DND-41 (cell line): ENCODE results near the gene LIX1L.
"Not testable (repeated sequence)": the region's sequence is repeated elsewhere in the genome, so short reads cannot be mapped to it uniquely, and the experiment has no call there.

Experiments used
- ATAC-seq: fragments of 200-7000 bp; cut with Tn5 transposase; 3 replicates; pipeline ENCODE4 v1.9.1; 2021; ENCODE audit warnings: low read depth; ENCODE audit not compliant: insufficient read depth
- DNase-seq: peaks from one replicate; pipeline ENCODE4 v3.0.0-alpha.2; 2020
- H2AFZ ChIP-seq: 2 replicates; pipeline ENCODE4 v1.6.0; 2012; ENCODE audit warnings: low read depth, low read length
- H3K27ac ChIP-seq: 2 replicates; pipeline ENCODE4 v1.5.1; 2012; ENCODE audit warnings: low read length, inconsistent platforms
- H3K27me3 ChIP-seq: fragments of 200-600 bp; sonication (generic); 2 replicates; pipeline ENCODE4 v1.6.0; 2012; ENCODE audit warnings: low read length, mild to moderate bottlenecking, inconsistent platforms; ENCODE audit not compliant: insufficient read depth, poor library complexity
- H3K36me3 ChIP-seq: 2 replicates; pipeline ENCODE4 v1.5.1; 2012; ENCODE audit warnings: low read length, inconsistent platforms; ENCODE audit not compliant: insufficient read depth
- H3K4me1 ChIP-seq: 2 replicates; pipeline ENCODE4 v1.5.1; 2012; ENCODE audit warnings: mild to moderate bottlenecking, low read length; ENCODE audit not compliant: insufficient read depth
- H3K4me2 ChIP-seq: 2 replicates; pipeline ENCODE4 v1.6.0; 2012; ENCODE audit warnings: mild to moderate bottlenecking, moderate library complexity, low read length, inconsistent platforms; ENCODE audit not compliant: insufficient read depth
- H3K4me3 ChIP-seq, 2 experiments: fragments of 200-600 bp in 1 of 2; shearing (Covaris generic) in 1 of 2; 2 replicates each; pipeline ENCODE4 v1.5.1; 2012 to 2016; ENCODE audit warnings: inconsistent platforms in 2 of 2, low read length in 2 of 2, mild to moderate bottlenecking in 2 of 2, low read depth in 1 of 2, moderate library complexity in 1 of 2
- H3K79me2 ChIP-seq: 2 replicates; pipeline ENCODE4 v1.6.0; 2012; ENCODE audit warnings: low read length, inconsistent platforms; ENCODE audit not compliant: insufficient read depth
- H3K9ac ChIP-seq: 2 replicates; pipeline ENCODE4 v1.6.0; 2012; ENCODE audit warnings: low read depth, mild to moderate bottlenecking, inconsistent platforms, low read length, moderate library complexity
- H3K9me3 ChIP-seq: 2 replicates; pipeline ENCODE4 v1.5.1; 2012; ENCODE audit warnings: low read length, moderate library complexity, mild to moderate bottlenecking, inconsistent platforms; ENCODE audit not compliant: insufficient read depth, severe bottlenecking
- H4K20me1 ChIP-seq: 2 replicates; pipeline ENCODE4 v1.6.0; 2012; ENCODE audit warnings: low read length; ENCODE audit not compliant: insufficient read depth
- EZH2 ChIP-seq: IDR thresholded peaks from 3 replicates; pipeline ENCODE4 v1.6.1; 2012; ENCODE audit warnings: borderline replicate concordance, low read depth, mild to moderate bottlenecking, moderate library complexity, low read length, inconsistent platforms; ENCODE audit not compliant: severe bottlenecking
- TF ChIP-seq, protein P1 (sequence below): IDR thresholded peaks from 2 replicates; pipeline ENCODE4 v1.5.1; 2012; ENCODE audit warnings: borderline replicate concordance, low read length, moderate library complexity, mild to moderate bottlenecking; ENCODE audit not compliant: poor library complexity, severe bottlenecking; ENCODE audit errors: extremely low read depth

Gene LIX1L

DNA sequence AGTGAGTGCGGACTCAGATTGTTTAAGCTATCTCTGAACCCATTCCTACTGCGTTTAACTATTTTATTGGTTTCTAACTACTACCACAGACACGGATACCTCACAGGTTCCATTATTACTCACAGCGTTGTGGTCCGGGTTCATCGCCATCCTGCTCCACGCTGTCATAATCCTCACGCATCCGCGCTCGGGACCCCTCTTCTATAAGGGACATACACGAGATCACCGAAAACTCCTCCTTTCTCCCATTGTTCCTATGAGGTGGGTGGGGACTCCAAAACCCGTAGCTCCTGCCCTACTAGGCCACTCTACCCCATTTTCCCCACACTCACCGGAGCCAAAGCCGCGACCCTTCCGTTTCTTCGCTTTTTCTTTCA lies 31.1 kb downstream of the LIX1L start:
- Histone ChIP-seq H3K27ac (peak overlapping the region; percentile 90), H3K4me3 (peak overlapping the region; percentile 70 to 93), H3K79me2 (peaks cover 25% of the 10 kb centered on the region), H2AFZ (peak overlapping the region; percentile 79), H3K9me3 (no peaks in the 10 kb centered on the region), H3K9ac (peak overlapping the region; percentile 97), H3K4me1 (peaks cover 25% of the 10 kb centered on the region), H3K27me3 (no peaks in the 10 kb centered on the region), H4K20me1 (peaks cover 3% of the 10 kb centered on the region; the same call in 1 of the 2 replicates), H3K36me3 (peaks cover 24% of the 10 kb centered on the region), H3K4me2 (peak overlapping the region; percentile 91)
- peak; percentile 4 for ATAC-seq
- no peak for DNase-seq
- TF ChIP-seq, protein P1, sequence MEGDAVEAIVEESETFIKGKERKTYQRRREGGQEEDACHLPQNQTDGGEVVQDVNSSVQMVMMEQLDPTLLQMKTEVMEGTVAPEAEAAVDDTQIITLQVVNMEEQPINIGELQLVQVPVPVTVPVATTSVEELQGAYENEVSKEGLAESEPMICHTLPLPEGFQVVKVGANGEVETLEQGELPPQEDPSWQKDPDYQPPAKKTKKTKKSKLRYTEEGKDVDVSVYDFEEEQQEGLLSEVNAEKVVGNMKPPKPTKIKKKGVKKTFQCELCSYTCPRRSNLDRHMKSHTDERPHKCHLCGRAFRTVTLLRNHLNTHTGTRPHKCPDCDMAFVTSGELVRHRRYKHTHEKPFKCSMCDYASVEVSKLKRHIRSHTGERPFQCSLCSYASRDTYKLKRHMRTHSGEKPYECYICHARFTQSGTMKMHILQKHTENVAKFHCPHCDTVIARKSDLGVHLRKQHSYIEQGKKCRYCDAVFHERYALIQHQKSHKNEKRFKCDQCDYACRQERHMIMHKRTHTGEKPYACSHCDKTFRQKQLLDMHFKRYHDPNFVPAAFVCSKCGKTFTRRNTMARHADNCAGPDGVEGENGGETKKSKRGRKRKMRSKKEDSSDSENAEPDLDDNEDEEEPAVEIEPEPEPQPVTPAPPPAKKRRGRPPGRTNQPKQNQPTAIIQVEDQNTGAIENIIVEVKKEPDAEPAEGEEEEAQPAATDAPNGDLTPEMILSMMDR = no peak
- no peak for TF ChIP-seq EZH2

DNA sequence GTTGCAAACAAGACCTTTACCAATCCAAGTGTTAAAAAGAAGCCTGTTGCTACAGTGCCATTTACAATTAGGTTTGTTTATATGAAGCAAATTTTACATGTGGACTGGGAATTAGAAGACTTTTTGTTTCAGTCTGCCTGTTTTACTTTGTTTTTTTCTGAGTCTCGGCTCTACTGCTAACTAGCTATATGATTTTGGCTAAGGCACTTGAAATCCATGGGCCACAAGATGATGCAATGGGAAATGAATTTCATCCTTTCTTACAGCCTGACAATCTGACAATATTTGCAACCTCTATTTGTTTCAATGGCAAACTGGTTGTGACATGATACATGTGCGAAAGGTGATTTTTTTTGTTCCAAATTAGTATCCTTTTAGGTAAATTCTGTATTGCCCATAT lies 35.6 kb downstream of the LIX1L start:
- H4K20me1 ChIP-seq = peaks cover 3% of the 10 kb centered on the region; the same call in 1 of the 2 replicates
- peaks cover 33% of the 10 kb centered on the region for H3K4me1 ChIP-seq
- no peaks in the 10 kb centered on the region for H3K27me3 ChIP-seq
- no peak overlapping the region for H3K9ac ChIP-seq
- H3K4me2 ChIP-seq = no peak overlapping the region
- ATAC-seq (no peak), DNase-seq (no peak)
- H3K9me3 ChIP-seq = no peaks in the 10 kb centered on the region
- H2AFZ ChIP-seq = no peak overlapping the region
- H3K27ac ChIP-seq = no peak overlapping the region
- peaks cover 23% of the 10 kb centered on the region for H3K36me3 ChIP-seq
- peaks cover 28% of the 10 kb centered on the region for H3K79me2 ChIP-seq
- no peak overlapping the region for H3K4me3 ChIP-seq
- no peak for TF ChIP-seq EZH2
- TF ChIP-seq, protein P1 = no peak

DNA sequence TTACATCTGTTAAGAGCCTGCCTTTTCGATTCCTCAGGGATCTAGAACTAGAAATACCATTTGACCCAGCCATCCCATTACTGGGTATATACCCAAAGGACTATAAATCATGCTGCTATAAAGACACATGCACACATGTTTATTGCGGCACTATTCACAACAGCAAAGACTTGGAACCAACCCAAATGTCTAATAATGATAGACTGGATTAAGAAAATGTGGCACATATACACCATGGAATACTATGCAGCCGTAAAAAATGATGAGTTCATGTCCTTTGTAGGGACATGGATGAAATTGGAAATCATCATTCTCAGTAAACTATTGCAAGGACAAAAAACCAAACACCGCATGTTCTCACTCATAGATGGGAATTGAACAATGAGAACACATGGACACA lies 37.5 kb downstream of the LIX1L start:
- not testable (repeated sequence) for ATAC-seq, DNase-seq, H3K27me3 ChIP-seq, H2AFZ ChIP-seq, H3K4me3 ChIP-seq, H3K27ac ChIP-seq, H3K9ac ChIP-seq, H4K20me1 ChIP-seq, H3K9me3 ChIP-seq
- Histone ChIP-seq H3K4me1 (peaks cover 34% of the 10 kb centered on the region), H3K79me2 (peaks cover 12% of the 10 kb centered on the region), H3K4me2 (peak overlapping the region; percentile 87; the same call in 1 of the 2 replicates), H3K36me3 (peaks cover 17% of the 10 kb centered on the region; the same call in 1 of the 2 replicates)

DNA sequence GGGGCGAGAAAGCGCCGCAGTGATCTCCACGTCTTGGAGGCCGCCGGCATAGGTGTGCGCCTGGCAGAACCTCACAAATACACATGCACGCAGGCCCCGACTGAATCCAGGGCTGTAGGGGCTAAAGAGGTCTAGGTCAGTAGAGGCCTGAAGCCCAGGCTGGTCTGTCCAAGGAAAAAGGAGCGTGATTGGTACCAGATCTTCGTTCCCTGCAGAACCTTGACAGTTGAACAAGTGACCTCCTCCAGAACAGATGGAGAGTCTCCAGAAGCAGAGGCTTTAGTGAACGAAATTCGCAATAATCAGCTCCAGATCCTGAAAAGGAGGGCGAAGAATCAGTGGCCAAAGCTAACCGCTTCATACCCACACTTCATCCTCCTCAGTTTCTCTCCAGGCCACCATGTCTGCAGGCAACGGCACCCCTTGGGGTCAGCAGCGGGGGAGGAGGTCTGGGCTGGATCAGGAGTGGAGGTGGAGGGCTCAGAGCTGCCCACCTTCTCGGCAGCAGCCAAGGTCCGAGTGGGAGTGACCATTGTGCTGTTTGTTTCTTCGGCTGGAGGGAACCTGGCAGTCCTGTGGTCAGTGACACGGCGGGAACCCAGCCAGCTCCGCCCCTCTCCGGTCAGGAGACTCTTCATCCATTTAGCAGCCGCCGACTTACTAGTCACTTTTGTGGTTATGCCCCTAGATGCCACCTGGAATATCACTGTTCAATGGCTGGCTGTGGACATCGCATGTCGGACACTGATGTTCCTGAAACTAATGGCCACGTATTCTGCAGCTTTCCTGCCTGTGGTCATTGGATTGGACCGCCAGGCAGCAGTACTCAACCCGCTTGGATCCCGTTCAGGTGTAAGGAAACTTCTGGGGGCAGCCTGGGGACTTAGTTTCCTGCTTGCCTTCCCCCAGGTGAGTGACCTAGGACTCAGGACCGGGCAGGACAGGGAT lies 38.6 kb downstream of the LIX1L start:
- ATAC-seq = peak; percentile 20
- peaks cover 12% of the 10 kb centered on the region for H3K79me2 ChIP-seq

More for the DNA sequence above, 38.6 kb downstream of the LIX1L start:
- Histone ChIP-seq H3K9me3 (no peaks in the 10 kb centered on the region), H3K27me3 (no peaks in the 10 kb centered on the region), H3K36me3 (peaks cover 19% of the 10 kb centered on the region; the same call in 1 of the 2 replicates), H3K4me3 (peak overlapping the region; percentile 67 to 94; a peak in 3 of 4 replicates), H2AFZ (peak overlapping the region; percentile 94), H3K27ac (peak overlapping the region; percentile 84), H4K20me1 (no peaks in the 10 kb centered on the region), H3K4me2 (peak overlapping the region; percentile 87), H3K4me1 (peaks cover 34% of the 10 kb centered on the region), H3K9ac (peak overlapping the region; percentile 78)
- no peak for TF ChIP-seq EZH2
- TF ChIP-seq, protein P1 = no peak
- no peak for DNase-seq
